SH-SY5Y (cell line): Measurements from ENCODE around the gene RAB3GAP2.

Experiments
- GATA2 ChIP-seq: IDR thresholded peaks from 2 replicates; pipeline ENCODE4 v1.6.1; 2011; ENCODE audit warnings: mild to moderate bottlenecking, low read depth, low read length
- GATA3 ChIP-seq: IDR thresholded peaks from 2 replicates; pipeline ENCODE4 v1.6.1; 2011; ENCODE audit warnings: low read depth, mild to moderate bottlenecking, low read length, moderate library complexity

DNA sequence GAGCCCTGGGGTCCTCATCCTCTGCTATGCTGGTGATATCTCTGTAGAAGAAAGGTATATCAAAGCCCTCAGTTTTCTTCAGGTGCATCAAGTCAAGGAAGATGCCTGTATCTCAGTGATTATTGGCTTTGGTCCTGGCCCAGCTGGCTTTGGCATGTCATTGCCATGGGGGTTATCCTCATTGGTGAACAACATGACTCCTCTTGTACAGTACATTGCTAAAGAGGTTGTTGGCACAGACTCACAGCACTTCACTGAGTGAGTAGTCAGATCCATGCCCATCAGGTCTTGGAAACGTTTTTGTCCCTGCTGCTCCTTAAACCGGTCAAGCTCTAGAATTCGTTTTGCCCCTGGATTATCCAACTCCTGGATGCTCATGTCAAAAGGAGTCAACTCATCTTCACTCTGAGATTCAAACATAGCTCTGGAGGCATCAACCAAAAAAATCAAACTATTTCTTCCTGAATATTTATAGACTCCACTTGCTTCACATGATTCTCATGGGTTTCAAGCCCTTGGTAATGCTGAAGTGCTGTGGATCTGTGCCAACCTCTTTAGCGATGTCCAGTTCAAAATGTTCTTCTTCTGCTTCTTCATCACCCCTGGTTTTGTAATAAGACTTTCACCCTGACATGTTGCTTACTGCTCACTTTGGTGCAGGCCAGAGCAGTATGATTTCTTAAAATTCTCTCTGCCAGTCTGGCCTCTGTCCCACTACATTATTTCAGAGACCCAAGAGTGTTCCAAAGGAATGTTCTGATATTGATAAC is 43.0 kb upstream of the RAB3GAP2 start:
- TF ChIP-seq GATA2, result no peak
- no peak for TF ChIP-seq GATA3
